ENCODE measurements around the gene TRPM4.

The TRPM4 gene

GRCh38 chr19:49148044-49148682, 9.4 kb upstream of the TRPM4 start:
- H3K4me3 ChIP-seq (ENCODE audit: low read depth, low read length), result no peak overlapping the region
- TF ChIP-seq CTCF (IDR thresholded peaks at IDR 0.05; ENCODE audit: low read depth, low read length), result no peak
- no peak for DNase-seq (ENCODE audit: low read depth, low spot score)
- in situ Hi-C loops (cut with HindIII; ENCODE audit: low sequenced_read_pairs), result no loop called here

- in situ Hi-C loops (cut with HindIII; ENCODE audit: low sequenced_read_pairs), result no loop called here
- peak; percentile 89 for DNase-seq (ENCODE audit: low read depth, low spot score)
- TF ChIP-seq CTCF (IDR thresholded peaks at IDR 0.05; ENCODE audit: low read depth, low read length), result no peak
- H3K4me3 ChIP-seq (ENCODE audit: low read depth, low read length), result peak overlapping the region; percentile 78
These were observed 8.6 kb upstream of the TRPM4 start for GRCh38 chr19:49148784-49149651.

GRCh38 chr19:49149652-49150105, 7.9 kb upstream of the TRPM4 start:
- H3K4me3 ChIP-seq (ENCODE audit: low read depth, low read length), result peak overlapping the region; percentile 78
- in situ Hi-C loops (cut with HindIII; ENCODE audit: low sequenced_read_pairs), result no loop called here
- TF ChIP-seq CTCF (IDR thresholded peaks at IDR 0.05; ENCODE audit: low read depth, low read length), result no peak
- peak; percentile 88 for DNase-seq (ENCODE audit: low read depth, low spot score)

DNA sequence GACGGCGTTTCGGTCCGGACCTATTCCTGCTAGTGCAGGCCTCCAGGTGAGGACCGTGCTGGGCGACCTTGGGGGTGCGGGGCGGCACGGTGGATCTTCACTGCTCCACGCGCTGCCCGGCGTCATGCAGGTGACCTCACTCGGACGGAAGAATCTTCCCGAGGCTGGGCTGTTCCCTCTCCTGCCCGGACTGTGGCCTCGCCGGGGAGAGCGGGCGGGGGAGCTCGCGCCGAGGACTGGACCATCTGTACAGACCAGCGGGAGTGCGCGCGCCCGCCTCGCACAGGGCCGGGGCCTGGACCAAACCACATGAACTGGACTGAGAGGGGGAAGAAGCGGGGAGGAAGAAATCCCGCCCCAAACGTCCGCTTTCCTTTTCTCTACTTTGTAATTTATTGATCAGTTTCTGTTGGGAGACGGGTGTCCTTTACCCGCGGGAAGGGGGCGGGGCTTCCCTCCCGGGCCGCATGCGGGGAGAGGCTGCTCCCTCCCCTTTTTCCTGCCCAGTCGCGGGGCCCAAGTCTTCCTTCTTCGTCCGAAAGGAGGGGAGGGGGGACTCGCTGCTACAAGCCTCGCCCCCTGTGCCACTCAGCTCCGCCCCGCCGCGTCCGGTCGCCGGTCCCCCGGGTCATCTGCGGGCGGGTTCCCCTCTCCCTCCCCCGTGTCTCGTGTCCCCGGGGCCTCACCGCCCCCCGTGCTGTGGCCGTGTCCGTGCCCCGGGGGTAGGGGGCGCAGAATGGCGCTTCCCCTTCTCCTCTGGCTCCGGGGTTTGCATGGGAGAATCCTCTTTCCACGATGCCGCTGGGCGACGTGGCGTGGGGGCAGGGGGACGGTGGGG, 7.3 kb upstream of the TRPM4 start:
- no peak for TF ChIP-seq CTCF (IDR thresholded peaks at IDR 0.05; ENCODE audit: low read depth, low read length)
- peak; percentile 84 for DNase-seq (ENCODE audit: low read depth, low spot score)
- peak overlapping the region; percentile 78 for H3K4me3 ChIP-seq (ENCODE audit: low read depth, low read length)
- in situ Hi-C loops (cut with HindIII; ENCODE audit: low sequenced_read_pairs), result no loop called here

- in situ Hi-C loops (cut with HindIII; ENCODE audit: low sequenced_read_pairs), result no loop called here
- H3K4me3 ChIP-seq (ENCODE audit: low read depth, low read length), result peak overlapping the region; percentile 78
- TF ChIP-seq CTCF (IDR thresholded peaks at IDR 0.05; ENCODE audit: low read depth, low read length), result no peak
- no peak for DNase-seq (ENCODE audit: low read depth, low spot score)
These were observed 6.7 kb upstream of the TRPM4 start for GRCh38 chr19:49150944-49151243.
